Measurements from ENCODE around the gene SRPK1.

DNA sequence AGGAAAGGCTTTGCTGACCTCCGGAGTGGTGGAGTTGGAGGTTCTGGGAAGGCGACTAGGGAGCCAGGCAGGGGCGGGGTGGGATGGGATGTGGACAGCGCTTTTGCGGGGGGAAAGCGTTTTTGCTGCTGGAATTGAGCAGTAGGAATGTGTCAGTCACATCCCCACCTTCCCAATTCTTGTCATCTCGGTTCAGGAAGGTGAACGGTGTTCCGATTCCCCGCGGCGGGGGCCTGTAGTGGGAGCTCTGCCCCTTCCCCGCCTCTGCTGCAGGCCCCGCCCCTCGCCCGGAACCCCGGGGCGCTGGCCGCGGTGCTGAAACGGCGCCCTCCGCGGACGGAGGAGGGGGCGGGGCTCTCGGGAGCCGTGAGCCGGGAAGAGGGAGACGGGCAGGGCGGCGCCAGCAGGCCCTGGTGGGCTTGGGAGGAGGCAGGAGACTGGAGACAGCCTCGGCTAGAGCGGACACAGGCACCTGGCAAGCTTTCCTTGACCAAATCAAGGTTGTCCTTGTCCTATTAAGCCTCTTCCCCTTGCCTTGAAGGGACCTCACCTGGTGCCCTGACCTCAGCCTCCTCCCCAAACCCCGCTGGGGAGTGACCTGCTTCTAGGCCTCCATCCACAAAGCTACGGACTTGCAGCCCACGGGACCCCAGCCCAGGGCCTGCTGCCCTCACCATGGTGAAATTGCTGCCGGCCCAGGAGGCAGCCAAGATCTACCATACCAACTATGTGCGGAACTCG lies 115.7 kb downstream of the SRPK1 start, which contains the start of gene LHFPL5:
- TF ChIP-seq, protein P1, sequence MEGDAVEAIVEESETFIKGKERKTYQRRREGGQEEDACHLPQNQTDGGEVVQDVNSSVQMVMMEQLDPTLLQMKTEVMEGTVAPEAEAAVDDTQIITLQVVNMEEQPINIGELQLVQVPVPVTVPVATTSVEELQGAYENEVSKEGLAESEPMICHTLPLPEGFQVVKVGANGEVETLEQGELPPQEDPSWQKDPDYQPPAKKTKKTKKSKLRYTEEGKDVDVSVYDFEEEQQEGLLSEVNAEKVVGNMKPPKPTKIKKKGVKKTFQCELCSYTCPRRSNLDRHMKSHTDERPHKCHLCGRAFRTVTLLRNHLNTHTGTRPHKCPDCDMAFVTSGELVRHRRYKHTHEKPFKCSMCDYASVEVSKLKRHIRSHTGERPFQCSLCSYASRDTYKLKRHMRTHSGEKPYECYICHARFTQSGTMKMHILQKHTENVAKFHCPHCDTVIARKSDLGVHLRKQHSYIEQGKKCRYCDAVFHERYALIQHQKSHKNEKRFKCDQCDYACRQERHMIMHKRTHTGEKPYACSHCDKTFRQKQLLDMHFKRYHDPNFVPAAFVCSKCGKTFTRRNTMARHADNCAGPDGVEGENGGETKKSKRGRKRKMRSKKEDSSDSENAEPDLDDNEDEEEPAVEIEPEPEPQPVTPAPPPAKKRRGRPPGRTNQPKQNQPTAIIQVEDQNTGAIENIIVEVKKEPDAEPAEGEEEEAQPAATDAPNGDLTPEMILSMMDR (IDR thresholded peaks at IDR 0.05 in 4 of 5, conservative IDR thresholded peaks at IDR 0.05 in 1 of 5): no peak
- TF ChIP-seq POLR2A (IDR thresholded peaks at IDR 0.05): no peak

Data from gastrocnemius medialis (tissue), 4 donors.